ENCODE data around the gene TRIM62.

DNA sequence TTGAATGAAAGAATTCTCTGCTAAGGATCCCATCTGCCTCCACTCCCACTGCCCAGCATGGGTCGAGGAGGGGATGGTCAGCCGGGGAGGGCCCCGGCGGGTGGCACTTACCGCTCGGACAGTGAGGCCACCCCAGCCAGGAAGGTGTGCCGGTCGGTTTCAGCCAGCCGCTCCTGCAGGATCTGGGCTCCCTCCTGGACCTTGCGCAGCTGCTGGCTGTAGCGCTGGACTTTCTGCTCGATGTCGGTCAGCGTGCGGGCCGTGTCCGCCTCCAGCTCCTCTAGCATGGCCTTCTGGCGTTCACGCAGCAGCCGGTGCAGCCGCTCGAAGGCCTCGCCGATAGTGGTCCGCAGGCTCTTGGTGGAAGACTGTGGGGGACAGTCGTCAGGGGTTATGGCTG, 22.3 kb downstream of the TRIM62 start:
- TF ChIP-seq, protein P1, sequence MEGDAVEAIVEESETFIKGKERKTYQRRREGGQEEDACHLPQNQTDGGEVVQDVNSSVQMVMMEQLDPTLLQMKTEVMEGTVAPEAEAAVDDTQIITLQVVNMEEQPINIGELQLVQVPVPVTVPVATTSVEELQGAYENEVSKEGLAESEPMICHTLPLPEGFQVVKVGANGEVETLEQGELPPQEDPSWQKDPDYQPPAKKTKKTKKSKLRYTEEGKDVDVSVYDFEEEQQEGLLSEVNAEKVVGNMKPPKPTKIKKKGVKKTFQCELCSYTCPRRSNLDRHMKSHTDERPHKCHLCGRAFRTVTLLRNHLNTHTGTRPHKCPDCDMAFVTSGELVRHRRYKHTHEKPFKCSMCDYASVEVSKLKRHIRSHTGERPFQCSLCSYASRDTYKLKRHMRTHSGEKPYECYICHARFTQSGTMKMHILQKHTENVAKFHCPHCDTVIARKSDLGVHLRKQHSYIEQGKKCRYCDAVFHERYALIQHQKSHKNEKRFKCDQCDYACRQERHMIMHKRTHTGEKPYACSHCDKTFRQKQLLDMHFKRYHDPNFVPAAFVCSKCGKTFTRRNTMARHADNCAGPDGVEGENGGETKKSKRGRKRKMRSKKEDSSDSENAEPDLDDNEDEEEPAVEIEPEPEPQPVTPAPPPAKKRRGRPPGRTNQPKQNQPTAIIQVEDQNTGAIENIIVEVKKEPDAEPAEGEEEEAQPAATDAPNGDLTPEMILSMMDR (conservative IDR thresholded peaks at IDR 0.05 in 1 of 2, IDR thresholded peaks at IDR 0.05 in 1 of 2; ENCODE audit: extremely low read depth in 1 of 2, insufficient read depth in 1 of 2, low read depth in 1 of 2, low read length in 2 of 2): no peak
- no peak for TF ChIP-seq EZH2 (IDR thresholded peaks at IDR 0.05; ENCODE audit: borderline replicate concordance, low read length)
